Right atrium auricular region (tissue), 2 donors: ENCODE measurements around the gene ZP2. TPM values are rescaled to one million over a fixed set of nuclear protein-coding genes. Genes with fewer than 3 reads are reported as not detected.
"Not testable (repeated sequence)": the region's sequence is repeated elsewhere in the genome, so short reads cannot be mapped to it uniquely, and the experiment has no call there.

Source experiments
- DNase-seq: peaks from one replicate; pipeline ENCODE4 v3.0.0-alpha.2; 2019; ENCODE audit warnings: low spot score
- H3K27ac ChIP-seq, 2 donors: fragments of 200-600 bp; sonication (generic); 1 replicate in 1 of 2; 2 replicates in 1 of 2; pipeline ENCODE4 v1.5.1; 2016 to 2019
- H3K27me3 ChIP-seq, 2 donors: fragments of 200-600 bp; sonication (generic); one replicate each; pipeline versions ENCODE4 v1.5.1 to v1.6.0; 2017 to 2019
- H3K36me3 ChIP-seq: fragments of 200-600 bp; sonication (generic); one replicate; pipeline ENCODE4 v1.5.1; 2016
- H3K4me1 ChIP-seq, 2 donors: fragments of 200-600 bp; sonication (generic); one replicate each; pipeline versions ENCODE4 v1.5.1 to v1.6.0; 2017 to 2019
- H3K4me3 ChIP-seq, 2 donors: fragments of 200-600 bp; sonication (generic); 1 replicate in 1 of 2; 2 replicates in 1 of 2; pipeline ENCODE4 v1.5.1; 2017 to 2019; ENCODE audit warnings: mild to moderate bottlenecking in 1 of 2, moderate library complexity in 1 of 2
- H3K9me3 ChIP-seq, 2 donors: fragments of 200-600 bp; sonication (generic); one replicate each; pipeline ENCODE4 v1.5.1; 2019
- CTCF ChIP-seq, 2 donors: fragments of 200-600 bp; sonication (generic); IDR thresholded peaks; one replicate each; pipeline ENCODE4 v1.5.1; 2019; ENCODE audit warnings: antibody characterized with exemption in 2 of 2
- total RNA-seq, 2 donors: library from RNA; depleted of rRNA; stranded (reverse); fragments of >200 nt; gene quantifications; one replicate each; pipeline ENCODE4 v1.1.0, GENCODE V29; 2016

Gene ZP2
- total RNA-seq, 2 donors from 2014 or later, result not detected

GRCh38 chr16:21157632-21158031 is 53.7 kb downstream of the ZP2 start:
- peaks cover 0 to 48% of the 10 kb centered on the region in 2 donors for H3K4me1 ChIP-seq
- H3K27ac ChIP-seq, result peak overlapping the region in 1 of 2 donors; percentile 91
- DNase-seq, result no peak
- no peaks in the 10 kb centered on the region for H3K9me3 ChIP-seq
- no peak for TF ChIP-seq CTCF (IDR thresholded peaks at IDR 0.05)
- H3K36me3 ChIP-seq, result no peaks in the 10 kb centered on the region
- H3K4me3 ChIP-seq, result no peak overlapping the region
- H3K27me3 ChIP-seq, result no peaks in the 10 kb centered on the region

- peak; percentile 37 to 73 for TF ChIP-seq CTCF (IDR thresholded peaks at IDR 0.05)
Observed at GRCh38 chr16:21156767-21157467, 54.5 kb downstream of the ZP2 start.

GRCh38 chr16:21156011-21156410 is 55.4 kb downstream of the ZP2 start:
- not testable (repeated sequence) for H3K27ac ChIP-seq, H3K4me3 ChIP-seq, H3K9me3 ChIP-seq, H3K36me3 ChIP-seq, H3K27me3 ChIP-seq, DNase-seq
- H3K4me1 ChIP-seq, result peaks cover 0 to 31% of the 10 kb centered on the region in 2 donors

More at GRCh38 chr16:21156767-21157467, 54.5 kb downstream of the ZP2 start:
- no peaks in the 10 kb centered on the region for H3K27me3 ChIP-seq
- no peaks in the 10 kb centered on the region for H3K9me3 ChIP-seq
- no peaks in the 10 kb centered on the region for H3K36me3 ChIP-seq
- no peak overlapping the region for H3K4me3 ChIP-seq
- H3K4me1 ChIP-seq, result peaks cover 0 to 40% of the 10 kb centered on the region in 2 donors
- DNase-seq, result no peak
- no peak overlapping the region for H3K27ac ChIP-seq

GRCh38 chr16:21153124-21153729 is 58.1 kb downstream of the ZP2 start:
- not testable (repeated sequence) for H3K27me3 ChIP-seq, DNase-seq, H3K9me3 ChIP-seq, H3K4me3 ChIP-seq, H3K27ac ChIP-seq, H3K36me3 ChIP-seq
- H3K4me1 ChIP-seq, result peaks cover 0 to 23% of the 10 kb centered on the region in 2 donors

GRCh38 chr16:21152160-21153030 is 59.0 kb downstream of the ZP2 start:
- not testable (repeated sequence) for DNase-seq, H3K27me3 ChIP-seq, H3K4me3 ChIP-seq, H3K27ac ChIP-seq, H3K36me3 ChIP-seq, H3K9me3 ChIP-seq
- peaks cover 0 to 14% of the 10 kb centered on the region in 2 donors for H3K4me1 ChIP-seq

GRCh38 chr16:21150375-21151001 is 60.9 kb downstream of the ZP2 start, which contains the start of gene DNAH3:
DNAH3 (minus strand) TSS chr16:21150846; CDS start chr16:21150319, 527 bp downstream.
- DNase-seq, result no peak
- H3K9me3 ChIP-seq, result no peaks in the 10 kb centered on the region
- peaks cover 0 to 7% of the 10 kb centered on the region in 2 donors for H3K4me1 ChIP-seq
- H3K4me3 ChIP-seq, result no peak within 1 kb of the TSS
- no peak within 1 kb of the TSS for H3K27ac ChIP-seq
- TF ChIP-seq CTCF (IDR thresholded peaks at IDR 0.05), result no peak
- no peaks in the 10 kb centered on the region for H3K27me3 ChIP-seq
- no peaks in the 10 kb centered on the region for H3K36me3 ChIP-seq

Other genes starting within 250 kb of the ZP2 start
- under 1 TPM in 1 of 2 donors, not detected in 1; 0.20 TPM for gene DNAH3, start 60.7 kb downstream of the ZP2 start, total RNA-seq
- gene LDAF1, start 52.9 kb downstream of the ZP2 start, total RNA-seq, result 100 to 1,000 TPM in 1 of 2 donors, 10 to 100 TPM in 1; 81.8 to 110 TPM
- not detected for gene ANKS4B, start 22.1 kb upstream of the ZP2 start, total RNA-seq
- gene CRYM, start 66.7 kb upstream of the ZP2 start, total RNA-seq, result 10 to 100 TPM; 77.7 to 91.1 TPM